Neural progenitor cell (in vitro differentiated cells): ENCODE data around the gene KIRREL3.

Experiments used
- EZH2phosphoT487 ChIP-seq: fragments of 200-600 bp; sonication (generic); IDR thresholded peaks from 2 replicates; pipeline ENCODE4 v1.6.1; 2017; ENCODE audit warnings: antibody characterized with exemption
- TF ChIP-seq, protein P1 (sequence below): fragments of 200-600 bp; sonication (generic); IDR thresholded peaks from 2 replicates; pipeline ENCODE4 v1.5.1; 2017; ENCODE audit warnings: antibody characterized with exemption, mild to moderate bottlenecking

DNA sequence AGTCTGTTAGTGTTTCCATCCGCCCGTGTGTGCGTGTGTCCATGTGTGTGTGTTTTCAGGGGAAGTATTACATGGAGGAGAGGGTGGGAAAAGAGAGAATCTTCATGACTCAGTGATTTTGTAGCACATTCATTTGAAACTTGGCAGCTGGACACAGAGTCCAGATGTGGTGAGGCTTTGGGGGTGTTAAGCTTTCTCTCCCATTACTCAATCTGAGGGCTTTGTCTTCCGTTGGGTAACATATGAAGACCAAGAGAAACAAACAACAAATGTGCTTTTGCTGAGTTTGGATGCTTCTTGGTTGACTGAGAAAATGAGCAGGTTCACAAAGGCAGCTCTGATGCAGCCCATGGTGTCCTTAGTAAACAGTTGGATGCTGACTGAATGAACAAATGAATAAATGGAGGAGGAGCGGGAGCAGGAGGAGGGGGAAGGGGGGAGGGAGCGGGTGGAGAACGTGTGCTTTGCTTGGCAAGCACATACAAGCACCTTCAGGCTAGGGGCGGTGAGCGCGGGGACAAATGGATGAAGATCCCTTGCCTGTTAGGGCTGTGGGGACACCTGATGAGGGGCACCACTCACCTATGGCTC is 540.8 kb downstream of the KIRREL3 start:
- TF ChIP-seq, protein P1, sequence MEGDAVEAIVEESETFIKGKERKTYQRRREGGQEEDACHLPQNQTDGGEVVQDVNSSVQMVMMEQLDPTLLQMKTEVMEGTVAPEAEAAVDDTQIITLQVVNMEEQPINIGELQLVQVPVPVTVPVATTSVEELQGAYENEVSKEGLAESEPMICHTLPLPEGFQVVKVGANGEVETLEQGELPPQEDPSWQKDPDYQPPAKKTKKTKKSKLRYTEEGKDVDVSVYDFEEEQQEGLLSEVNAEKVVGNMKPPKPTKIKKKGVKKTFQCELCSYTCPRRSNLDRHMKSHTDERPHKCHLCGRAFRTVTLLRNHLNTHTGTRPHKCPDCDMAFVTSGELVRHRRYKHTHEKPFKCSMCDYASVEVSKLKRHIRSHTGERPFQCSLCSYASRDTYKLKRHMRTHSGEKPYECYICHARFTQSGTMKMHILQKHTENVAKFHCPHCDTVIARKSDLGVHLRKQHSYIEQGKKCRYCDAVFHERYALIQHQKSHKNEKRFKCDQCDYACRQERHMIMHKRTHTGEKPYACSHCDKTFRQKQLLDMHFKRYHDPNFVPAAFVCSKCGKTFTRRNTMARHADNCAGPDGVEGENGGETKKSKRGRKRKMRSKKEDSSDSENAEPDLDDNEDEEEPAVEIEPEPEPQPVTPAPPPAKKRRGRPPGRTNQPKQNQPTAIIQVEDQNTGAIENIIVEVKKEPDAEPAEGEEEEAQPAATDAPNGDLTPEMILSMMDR: no peak
- TF ChIP-seq EZH2phosphoT487: no peak
